Thyroid gland (tissue), 4 donors: Measurements from ENCODE around the gene ZFP1. TPM values are rescaled to one million over a fixed set of nuclear protein-coding genes. Genes with fewer than 3 reads are reported as not detected.
A peak's percentile ranks its signal among the peaks of the same experiment; 100 is the strongest.

Source experiments
- DNase-seq, 2 donors: peaks; one replicate each; pipeline ENCODE4 v3.0.0-alpha.2; 2019
- H3K27ac ChIP-seq, 3 donors: fragments of 200-600 bp; sonication (generic); 1 replicate in 2 of 3; 2 replicates in 1 of 3; pipeline ENCODE4 v1.5.1; 2016 to 2019; ENCODE audit warnings: mild to moderate bottlenecking in 1 of 3, moderate library complexity in 1 of 3
- H3K27me3 ChIP-seq: fragments of 200-600 bp; sonication (generic); one replicate; pipeline ENCODE4 v1.5.1; 2019
- H3K36me3 ChIP-seq, 2 donors: fragments of 200-600 bp; sonication (generic); one replicate each; pipeline ENCODE4 v1.5.1; 2016 to 2019
- H3K4me1 ChIP-seq, 2 donors: fragments of 200-600 bp; sonication (generic); one replicate each; pipeline ENCODE4 v1.5.1; 2017 to 2019
- H3K4me3 ChIP-seq, 3 donors: fragments of 200-600 bp; sonication (generic); replicated peaks in 1 of 3; 1 replicate in 2 of 3; 2 replicates in 1 of 3; pipeline ENCODE4 v1.5.1; 2016; ENCODE audit warnings: mild to moderate bottlenecking in 1 of 3
- H3K9me3 ChIP-seq: fragments of 200-600 bp; sonication (generic); one replicate; pipeline ENCODE4 v1.5.1; 2017
- POLR2A ChIP-seq, 2 donors: fragments of 450-650 bp; IDR thresholded peaks; one replicate each; pipeline ENCODE4 v1.6.1; 2017; ENCODE audit warnings: antibody characterized with exemption in 2 of 2, mild to moderate bottlenecking in 2 of 2, moderate library complexity in 1 of 2
- WGBS, 2 donors: methylation state at CpG; one replicate each; pipeline ENCODE4 v1.1.5; 2017; 5-methylcytosine and 5-hydroxymethylcytosine counted together
- intact Hi-C: fragments of 100-400 bp; cut with DNase I; formaldehyde crosslinking; loops from one replicate; pipeline ENCODE4 v1.15.1; 2023
- total RNA-seq, 4 donors: library from RNA; depleted of rRNA; stranded (reverse); fragments of >200 nt; gene quantifications; one replicate each; pipeline ENCODE4 v1.2.3, GENCODE V29; 2016
- TF ChIP-seq, protein P1 (sequence below), 6 experiments: fragments of 200-600 bp in 3 of 6; fragments of 450-650 bp in 3 of 6; sonication (generic) in 3 of 6; IDR thresholded peaks; one replicate each; pipeline ENCODE4 v1.5.1; 2016 to 2019; ENCODE audit warnings: antibody characterized with exemption in 6 of 6, mild to moderate bottlenecking in 2 of 6, inconsistent platforms in 1 of 6, moderate library complexity in 1 of 6

Gene ZFP1
- total RNA-seq = 10 to 100 TPM; 16.8 to 43.3 (median 21.1) TPM

DNA sequence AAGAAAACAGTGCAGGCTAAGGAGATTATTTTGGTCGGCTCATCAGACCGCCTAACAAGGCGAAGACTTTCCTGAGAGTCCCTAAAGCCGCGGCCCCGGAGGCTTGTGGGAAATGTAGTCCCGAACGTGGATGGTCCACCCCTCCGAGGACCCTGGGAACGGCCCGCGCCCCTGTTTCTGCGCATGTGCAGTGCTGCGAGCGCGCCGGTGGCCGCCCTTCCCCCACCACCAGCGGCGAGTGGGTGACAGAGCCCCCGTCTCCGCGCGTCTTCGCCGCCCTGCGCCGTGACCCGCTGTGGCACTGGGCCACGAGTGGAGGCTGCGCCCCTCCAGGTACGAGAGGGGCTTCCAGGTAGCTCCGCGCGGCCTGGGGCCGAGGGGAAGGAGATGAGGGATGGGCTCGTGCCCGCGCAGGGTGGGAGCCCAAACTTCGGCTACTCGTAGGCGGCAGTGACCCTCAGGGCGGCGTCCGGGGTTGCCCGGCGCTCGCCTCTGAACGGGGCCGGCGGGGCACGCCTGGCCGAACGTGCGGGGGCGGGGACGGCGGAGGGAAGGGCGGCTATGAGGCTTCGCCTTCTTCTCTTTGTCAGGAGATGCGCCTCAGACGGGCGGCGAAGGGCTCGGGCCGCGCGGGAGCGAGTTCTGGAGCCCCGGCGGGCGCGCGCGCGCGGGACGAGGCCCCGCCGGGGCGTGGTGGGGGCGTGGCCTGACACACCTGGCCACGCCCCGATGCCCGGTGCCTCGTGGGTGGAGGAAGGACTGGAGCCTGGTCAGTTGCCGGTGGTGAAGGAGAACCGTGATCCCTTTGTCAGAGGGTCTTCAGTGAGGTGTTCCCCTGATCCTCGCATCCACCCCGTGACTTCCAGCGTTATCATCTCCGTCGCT is at the start of gene ZFP1:
ZFP1 (plus strand) TSS at position 214 of the 885 bp plus-strand sequence. CDS start 4,428 bp downstream, outside the sequence.
- no peaks in the 10 kb centered on the region for H3K27me3 ChIP-seq
- 1% methylated on average over 14 to 36 of the region's 93 CpGs for WGBS, 2 donors
- no peaks in the 10 kb centered on the region for H3K36me3 ChIP-seq
- peak within 1 kb of the TSS; percentile 59 to 98 (median 59) for H3K4me3 ChIP-seq
- intact Hi-C loops = no loop called here
- DNase-seq = peak; percentile 96 to 97
- no peaks in the 10 kb centered on the region for H3K9me3 ChIP-seq
- H3K4me1 ChIP-seq = peaks cover 5 to 7% of the 10 kb centered on the region in 2 donors
- H3K27ac ChIP-seq = peak within 1 kb of the TSS; percentile 90 to 99 (median 97)
- peak; percentile 2 to 79 for TF ChIP-seq POLR2A (IDR thresholded peaks at IDR 0.05)
- TF ChIP-seq, protein P1, sequence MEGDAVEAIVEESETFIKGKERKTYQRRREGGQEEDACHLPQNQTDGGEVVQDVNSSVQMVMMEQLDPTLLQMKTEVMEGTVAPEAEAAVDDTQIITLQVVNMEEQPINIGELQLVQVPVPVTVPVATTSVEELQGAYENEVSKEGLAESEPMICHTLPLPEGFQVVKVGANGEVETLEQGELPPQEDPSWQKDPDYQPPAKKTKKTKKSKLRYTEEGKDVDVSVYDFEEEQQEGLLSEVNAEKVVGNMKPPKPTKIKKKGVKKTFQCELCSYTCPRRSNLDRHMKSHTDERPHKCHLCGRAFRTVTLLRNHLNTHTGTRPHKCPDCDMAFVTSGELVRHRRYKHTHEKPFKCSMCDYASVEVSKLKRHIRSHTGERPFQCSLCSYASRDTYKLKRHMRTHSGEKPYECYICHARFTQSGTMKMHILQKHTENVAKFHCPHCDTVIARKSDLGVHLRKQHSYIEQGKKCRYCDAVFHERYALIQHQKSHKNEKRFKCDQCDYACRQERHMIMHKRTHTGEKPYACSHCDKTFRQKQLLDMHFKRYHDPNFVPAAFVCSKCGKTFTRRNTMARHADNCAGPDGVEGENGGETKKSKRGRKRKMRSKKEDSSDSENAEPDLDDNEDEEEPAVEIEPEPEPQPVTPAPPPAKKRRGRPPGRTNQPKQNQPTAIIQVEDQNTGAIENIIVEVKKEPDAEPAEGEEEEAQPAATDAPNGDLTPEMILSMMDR (IDR thresholded peaks at IDR 0.05) = no peak

DNA sequence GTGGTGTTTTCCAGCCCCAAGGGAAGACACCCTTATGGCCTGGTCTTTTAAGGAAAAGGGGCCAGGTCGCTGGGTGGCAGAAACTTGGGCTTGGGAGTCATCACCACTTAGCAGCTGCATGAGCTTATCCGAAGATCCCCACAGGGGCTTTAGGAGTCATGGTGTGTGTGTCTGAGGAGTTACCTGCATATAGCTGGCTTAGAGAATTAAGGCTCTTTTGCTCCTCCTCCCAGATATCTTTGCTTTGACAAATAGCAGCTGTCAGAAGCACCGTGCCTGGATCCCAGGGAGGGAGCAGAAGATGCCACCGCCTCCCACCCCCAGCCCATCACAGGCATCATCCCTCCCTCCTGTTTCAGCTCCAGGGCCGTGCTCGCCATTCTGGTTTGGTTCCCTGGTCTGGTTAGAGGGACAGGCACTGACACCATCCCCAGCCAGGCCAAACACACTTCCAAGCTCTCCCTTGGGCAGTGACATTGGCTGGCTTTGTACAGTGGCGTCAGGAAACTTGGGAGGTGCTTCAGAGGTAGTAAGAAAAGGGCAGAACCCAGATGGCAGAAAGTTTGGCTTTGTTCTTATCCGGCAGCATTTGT is 49.2 kb upstream of the ZFP1 start:
- no peaks in the 10 kb centered on the region for H3K27me3 ChIP-seq
- no peaks in the 10 kb centered on the region for H3K36me3 ChIP-seq
- H3K4me1 ChIP-seq = peaks cover 41 to 53% of the 10 kb centered on the region in 2 donors
- no peak overlapping the region for H3K4me3 ChIP-seq
- no peak for DNase-seq
- TF ChIP-seq, protein P1 (IDR thresholded peaks at IDR 0.05) = no peak
- TF ChIP-seq POLR2A (IDR thresholded peaks at IDR 0.05) = no peak
- peak overlapping the region; percentile 71 to 86 (median 82) for H3K27ac ChIP-seq
- no peaks in the 10 kb centered on the region for H3K9me3 ChIP-seq
- 65 to 66% methylated on average over 8 of the region's 8 CpGs for WGBS, 2 donors
- intact Hi-C loops = no loop called here

DNA sequence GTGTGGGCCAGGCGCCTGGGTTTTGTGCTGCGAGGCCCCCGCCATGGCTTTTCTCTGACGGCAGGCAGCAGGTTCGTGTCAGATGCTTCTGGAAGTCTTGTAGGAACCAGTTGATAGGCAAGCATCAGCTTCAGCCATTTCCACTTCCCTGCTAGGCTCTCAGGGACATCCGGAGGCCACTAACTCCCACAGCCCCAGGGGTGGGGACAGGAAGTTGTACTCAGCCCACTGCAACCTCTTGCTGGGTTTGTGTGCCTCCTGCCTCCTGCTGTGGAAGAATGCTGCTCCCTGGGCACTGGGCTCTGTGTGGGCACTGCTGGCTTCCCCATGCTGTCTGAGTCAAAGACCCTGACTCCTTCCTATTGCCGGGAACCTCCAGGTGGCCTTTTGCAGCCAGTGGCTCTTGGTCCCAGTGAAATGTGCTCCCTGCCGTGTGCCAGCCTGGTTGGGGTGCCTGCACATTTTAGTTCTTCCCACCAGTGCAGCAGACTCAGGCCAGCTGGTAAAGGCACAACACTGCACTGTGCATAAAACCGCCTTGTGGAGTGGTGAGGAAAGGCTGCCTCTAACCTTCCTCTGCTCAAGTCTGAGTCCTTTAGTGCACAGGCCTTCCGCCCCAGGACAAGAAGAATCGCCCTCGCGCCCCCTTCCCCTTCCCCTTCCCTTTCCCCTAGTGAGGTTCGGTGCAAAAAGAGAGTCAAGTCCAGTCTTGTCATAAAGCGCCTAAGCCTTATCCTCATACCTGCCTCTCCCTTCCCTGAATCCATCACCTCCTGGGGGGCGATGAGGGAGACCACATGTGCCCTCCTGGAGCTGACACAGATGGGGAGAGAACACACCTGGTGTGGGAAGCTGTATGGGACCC is 48.4 kb upstream of the ZFP1 start:
- no peak for DNase-seq
- Histone ChIP-seq H3K4me1 (peaks cover 41 to 55% of the 10 kb centered on the region in 2 donors), H3K9me3 (no peaks in the 10 kb centered on the region), H3K27ac (peak overlapping the region; percentile 71 to 86 (median 82)), H3K4me3 (no peak overlapping the region), H3K36me3 (no peaks in the 10 kb centered on the region), H3K27me3 (no peaks in the 10 kb centered on the region)
- intact Hi-C loops = no loop called here
- TF ChIP-seq POLR2A (IDR thresholded peaks at IDR 0.05) = no peak
- TF ChIP-seq, protein P1 (IDR thresholded peaks at IDR 0.05) = no peak
- WGBS, 2 donors = 80 to 93% methylated on average over 13 to 16 of the region's 16 CpGs

DNA sequence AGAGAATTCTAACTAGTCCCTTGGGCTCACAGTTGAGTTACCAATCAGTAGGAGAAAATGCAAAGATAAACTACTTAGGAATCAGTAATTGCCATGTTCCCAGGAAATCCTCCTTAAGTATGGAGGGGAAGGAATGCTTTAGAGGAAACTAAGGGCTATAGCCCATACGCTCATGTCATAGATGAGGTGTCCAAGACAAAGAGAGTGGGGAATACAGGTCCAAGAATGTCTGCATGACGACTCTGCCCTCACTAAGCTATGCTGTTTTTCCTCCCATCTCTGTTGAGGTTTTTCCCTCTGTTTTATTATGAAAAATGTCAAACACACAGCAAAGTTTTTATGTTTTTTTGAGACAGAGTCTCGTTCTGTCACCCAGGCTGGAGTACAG is 47.7 kb upstream of the ZFP1 start:
- intact Hi-C loops = no loop called here
- Histone ChIP-seq H3K9me3 (no peaks in the 10 kb centered on the region), H3K4me1 (peaks cover 41 to 56% of the 10 kb centered on the region in 2 donors), H3K27me3 (no peaks in the 10 kb centered on the region), H3K36me3 (no peaks in the 10 kb centered on the region), H3K27ac (peak overlapping the region in 1 of 3 donors; percentile 82), H3K4me3 (no peak overlapping the region)
- 91 to 93% methylated on average over 3 of the region's 3 CpGs for WGBS, 2 donors
- TF ChIP-seq POLR2A (IDR thresholded peaks at IDR 0.05) = no peak
- TF ChIP-seq, protein P1 (IDR thresholded peaks at IDR 0.05) = no peak
- DNase-seq = no peak
